Suprapubic skin (tissue), 4 donors: ENCODE results near the gene SLC24A4. TPM values are rescaled to one million over a fixed set of nuclear protein-coding genes. Genes with fewer than 3 reads are reported as not detected.

Experiments
- DNase-seq, 2 donors: peaks; one replicate each; pipeline ENCODE4 v3.0.0-alpha.2; 2019; ENCODE audit warnings: low spot score in 2 of 2
- H3K27ac ChIP-seq: fragments of 200-600 bp; sonication (generic); one replicate; pipeline ENCODE4 v1.5.1; 2019
- H3K27me3 ChIP-seq: fragments of 200-600 bp; sonication (generic); one replicate; pipeline ENCODE4 v1.5.1; 2019
- H3K36me3 ChIP-seq: fragments of 200-600 bp; sonication (generic); one replicate; pipeline ENCODE4 v1.5.1; 2019
- H3K4me1 ChIP-seq: fragments of 200-600 bp; sonication (generic); one replicate; pipeline ENCODE4 v1.5.1; 2019
- H3K4me3 ChIP-seq: fragments of 200-600 bp; sonication (generic); one replicate; pipeline ENCODE4 v1.5.1; 2019; ENCODE audit warnings: mild to moderate bottlenecking
- H3K9me3 ChIP-seq: fragments of 200-600 bp; sonication (generic); one replicate; pipeline ENCODE4 v1.5.1; 2019
- CTCF ChIP-seq, 2 donors: fragments of 200-600 bp in 1 of 2; fragments of 450-650 bp in 1 of 2; sonication (generic) in 1 of 2; IDR thresholded peaks; one replicate each; pipeline ENCODE4 v1.5.1; 2016 to 2019; ENCODE audit warnings: antibody characterized with exemption in 2 of 2, mild to moderate bottlenecking in 1 of 2, moderate library complexity in 1 of 2
- EP300 ChIP-seq: sonication (generic); formaldehyde crosslinking; IDR thresholded peaks from one replicate; pipeline ENCODE4 v1.6.1; 2017; ENCODE audit warnings: antibody characterized with exemption
- POLR2A ChIP-seq, 2 donors: fragments of 450-650 bp; IDR thresholded peaks; one replicate each; pipeline ENCODE4 v1.6.1; 2017; ENCODE audit warnings: antibody characterized with exemption in 2 of 2, mild to moderate bottlenecking in 2 of 2, moderate library complexity in 2 of 2
- POLR2AphosphoS5 ChIP-seq, 3 donors: sonication (generic); formaldehyde crosslinking; IDR thresholded peaks; one replicate each; pipeline ENCODE4 v1.6.1; 2017; ENCODE audit warnings: antibody characterized with exemption in 3 of 3
- WGBS: methylation state at CpG from one replicate; pipeline ENCODE4 v1.1.5; 2018; 5-methylcytosine and 5-hydroxymethylcytosine counted together
- total RNA-seq, 4 donors: library from RNA; depleted of rRNA; stranded (reverse); fragments of >200 nt; gene quantifications; one replicate each; pipeline ENCODE4 v1.1.0, GENCODE V29; 2016

SLC24A4 gene
- total RNA-seq, 4 donors from 2014 or later, result 0.11 to 0.57 (median 0.34) TPM

DNA sequence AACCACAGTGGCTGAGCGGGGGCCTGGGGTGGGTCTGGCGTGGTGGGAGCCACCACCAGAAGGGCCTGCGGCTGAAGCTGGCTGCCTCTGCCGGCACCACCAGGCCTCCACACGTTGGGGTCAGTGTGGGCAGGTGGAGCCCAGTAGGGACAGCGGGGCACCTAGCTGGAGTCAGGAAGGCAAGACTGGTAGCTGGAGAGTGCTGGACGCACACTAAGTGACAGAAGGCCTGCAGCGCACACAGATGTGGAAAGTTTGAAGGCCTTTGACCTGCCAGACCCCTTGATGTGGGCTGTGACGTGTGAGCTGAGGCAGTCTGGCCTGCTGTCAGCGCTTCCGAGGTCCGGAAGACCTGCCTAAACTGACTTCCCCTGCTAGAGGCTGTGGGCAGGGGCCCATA lies 216.9 kb downstream of the SLC24A4 start:
- Histone ChIP-seq H3K9me3 (no peaks in the 10 kb centered on the region), H3K27me3 (no peaks in the 10 kb centered on the region), H3K27ac (peak overlapping the region; percentile 58), H3K4me3 (no peak overlapping the region), H3K4me1 (peaks cover 35% of the 10 kb centered on the region), H3K36me3 (no peaks in the 10 kb centered on the region)
- TF ChIP-seq EP300 (no peak), POLR2A (IDR thresholded peaks at IDR 0.05) (no peak), CTCF (IDR thresholded peaks at IDR 0.05) (no peak), POLR2AphosphoS5 (IDR thresholded peaks at IDR 0.05) (no peak)
- DNase-seq, result no peak
- WGBS, result 80% methylated on average over 6 of the region's 12 CpGs

- no peaks in the 10 kb centered on the region for H3K27me3 ChIP-seq
- H3K4me1 ChIP-seq, result peaks cover 35% of the 10 kb centered on the region
- H3K36me3 ChIP-seq, result no peaks in the 10 kb centered on the region
- no peak overlapping the region for H3K4me3 ChIP-seq
- 0% methylated on average over 2 of the region's 6 CpGs for WGBS
- no peaks in the 10 kb centered on the region for H3K9me3 ChIP-seq
- H3K27ac ChIP-seq, result peak overlapping the region; percentile 58
- peak; percentile 90 to 94 for DNase-seq
- TF ChIP-seq POLR2AphosphoS5 (IDR thresholded peaks at IDR 0.05) (peak in 2 of 3 donors; percentile 37 to 50), POLR2A (IDR thresholded peaks at IDR 0.05) (no peak)
Observed at GRCh38 chr14:92540472-92541048, 217.6 kb downstream of the SLC24A4 start.

DNA sequence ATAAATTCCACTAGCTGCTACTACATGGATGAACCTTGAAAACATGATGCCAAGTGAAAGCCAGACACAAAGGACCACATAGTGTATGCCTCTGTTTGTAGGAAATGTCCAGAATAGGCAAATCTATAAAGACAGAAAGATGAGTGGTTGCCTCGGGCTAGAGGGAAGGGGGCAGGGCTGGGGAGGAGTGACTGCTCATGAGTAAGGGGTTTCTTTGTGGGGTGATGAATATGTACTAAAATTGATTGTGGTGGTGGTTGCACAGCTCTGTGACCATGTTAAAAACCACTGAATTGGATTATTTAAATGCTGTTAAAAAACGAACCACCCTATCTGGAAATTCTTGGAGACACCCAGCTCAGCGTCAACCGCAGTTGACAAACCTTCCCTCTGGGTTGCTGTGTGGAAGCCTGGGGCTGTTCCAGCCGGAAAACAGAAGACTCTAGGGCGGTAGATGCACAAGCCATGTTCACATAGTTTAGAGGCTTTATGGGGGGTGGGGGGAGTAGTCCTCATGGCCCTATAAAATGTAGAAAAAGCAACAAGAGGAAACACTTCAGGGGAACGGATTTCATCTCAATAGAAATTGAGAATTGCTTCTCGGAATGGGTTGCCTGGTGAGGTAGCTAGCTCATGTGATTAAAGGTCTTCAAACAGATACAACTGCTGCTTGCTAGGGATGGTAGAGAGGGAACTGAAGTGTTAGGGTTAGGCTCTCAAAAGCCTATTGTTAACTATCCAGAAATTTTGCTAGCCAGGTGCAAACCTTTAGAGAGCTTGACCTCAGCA lies 220.0 kb downstream of the SLC24A4 start:
- H3K27ac ChIP-seq, result no peak overlapping the region
- H3K9me3 ChIP-seq, result no peaks in the 10 kb centered on the region
- TF ChIP-seq EP300 (no peak), CTCF (IDR thresholded peaks at IDR 0.05) (no peak), POLR2AphosphoS5 (IDR thresholded peaks at IDR 0.05) (no peak), POLR2A (IDR thresholded peaks at IDR 0.05) (no peak)
- 79% methylated on average over 8 of the region's 8 CpGs for WGBS
- no peaks in the 10 kb centered on the region for H3K27me3 ChIP-seq
- H3K4me1 ChIP-seq, result peaks cover 35% of the 10 kb centered on the region
- no peak overlapping the region for H3K4me3 ChIP-seq
- no peaks in the 10 kb centered on the region for H3K36me3 ChIP-seq
- DNase-seq, result no peak

DNA sequence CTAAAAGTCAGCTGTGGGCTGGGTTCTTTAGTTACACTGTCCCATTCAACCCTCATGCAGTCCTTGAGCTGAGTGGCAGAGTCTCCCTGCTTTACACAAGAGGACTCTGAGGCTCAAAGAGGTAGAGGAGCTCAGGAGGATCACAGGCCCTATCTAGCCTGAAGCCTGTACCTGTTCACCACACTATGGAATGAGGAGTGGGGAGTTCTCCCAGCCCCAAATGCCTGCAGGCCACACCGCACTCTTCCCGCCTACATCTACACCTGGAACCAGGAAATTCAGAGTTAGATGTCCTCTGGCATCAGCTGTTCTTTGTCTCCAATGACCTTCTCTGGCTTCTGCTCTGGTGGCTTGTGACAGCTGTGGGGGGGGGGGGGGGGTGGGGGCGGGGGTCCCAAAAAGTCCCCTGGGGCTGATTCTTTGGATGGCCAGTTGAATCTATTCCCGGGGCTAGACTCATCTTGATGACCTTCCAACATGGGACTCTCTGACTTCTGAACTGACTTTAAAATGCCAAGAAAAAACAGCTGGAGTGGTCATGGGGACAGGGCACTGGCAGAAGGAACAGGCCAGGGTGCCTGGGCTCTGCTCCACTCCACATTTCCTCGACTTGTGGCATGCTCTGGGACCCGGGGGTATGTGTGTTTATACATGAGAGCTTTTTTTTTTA lies 221.2 kb downstream of the SLC24A4 start:
- Histone ChIP-seq H3K9me3 (no peaks in the 10 kb centered on the region), H3K36me3 (no peaks in the 10 kb centered on the region), H3K4me3 (no peak overlapping the region), H3K4me1 (peaks cover 30% of the 10 kb centered on the region), H3K27me3 (no peaks in the 10 kb centered on the region), H3K27ac (no peak overlapping the region)
- no peak for TF ChIP-seq POLR2A (IDR thresholded peaks at IDR 0.05)
- no peak for TF ChIP-seq CTCF (IDR thresholded peaks at IDR 0.05)
- TF ChIP-seq POLR2AphosphoS5 (IDR thresholded peaks at IDR 0.05), result no peak
- no peak for TF ChIP-seq EP300
- no peak for DNase-seq
- 36% methylated on average over 5 of the region's 6 CpGs for WGBS

- H3K27ac ChIP-seq, result no peak overlapping the region
- no peak for DNase-seq
- TF ChIP-seq POLR2AphosphoS5 (IDR thresholded peaks at IDR 0.05) (no peak), EP300 (no peak), POLR2A (IDR thresholded peaks at IDR 0.05) (no peak), CTCF (IDR thresholded peaks at IDR 0.05) (no peak)
- WGBS, result 92% methylated on average over 7 of the region's 7 CpGs
- no peaks in the 10 kb centered on the region for H3K27me3 ChIP-seq
- no peaks in the 10 kb centered on the region for H3K9me3 ChIP-seq
- H3K4me1 ChIP-seq, result peaks cover 15% of the 10 kb centered on the region
- H3K4me3 ChIP-seq, result no peak overlapping the region
- no peaks in the 10 kb centered on the region for H3K36me3 ChIP-seq
Observed at GRCh38 chr14:92546347-92547053, 223.5 kb downstream of the SLC24A4 start.
